Bronchial epithelial cell (primary cell): ENCODE measurements around the gene KLC1. TPM values are rescaled to one million over a fixed set of nuclear protein-coding genes. Genes with fewer than 3 reads are reported as not detected.

Experiments
- DNase-seq: peaks from one replicate; pipeline ENCODE4 v3.0.0-alpha.2; 2010; ENCODE audit warnings: low read depth
- FAIRE-seq: peaks from 2 replicates; lab custom pipeline; 2011; peaks lifted over from hg19 to GRCh38; lab: Jason Lieb, UNC
- H3K27me3 ChIP-seq: 2 replicates; pipeline ENCODE4 v1.5.1; 2011; ENCODE audit warnings: low read length; ENCODE audit not compliant: control insufficient read depth, insufficient read depth
- H3K36me3 ChIP-seq: 2 replicates; pipeline ENCODE4 v1.5.1; 2011; ENCODE audit warnings: low read length; ENCODE audit not compliant: control insufficient read depth, insufficient read depth
- H3K4me3 ChIP-seq: 2 replicates; pipeline ENCODE4 v1.5.1; 2011; ENCODE audit warnings: mild to moderate bottlenecking, low read depth, low read length, control low read depth
- CTCF ChIP-seq: IDR thresholded peaks from 2 replicates; pipeline ENCODE4 v1.5.1; 2011; ENCODE audit warnings: mild to moderate bottlenecking, moderate library complexity, low read length, control low read depth, inconsistent platforms; ENCODE audit not compliant: insufficient read depth, severe bottlenecking
- total RNA-seq: library from RNA; depleted of rRNA; stranded (reverse); fragments of >200 nt; gene quantifications from 2 replicates; pipeline ENCODE4 v1.2.1, GENCODE V29; 2014

KLC1 gene
- total RNA-seq, 1 donor from 2014 or later = 249 TPM

- H3K4me3 ChIP-seq = no peak overlapping the region
- TF ChIP-seq CTCF = no peak
- no peak for FAIRE-seq
- peaks cover 33% of the 10 kb centered on the region for H3K36me3 ChIP-seq
- H3K27me3 ChIP-seq = no peaks in the 10 kb centered on the region
- DNase-seq = no peak
These were observed 97.5 kb downstream of the KLC1 start for GRCh38 chr14:103726474-103726873.

- peak; percentile 41 for TF ChIP-seq CTCF
- H3K27me3 ChIP-seq = no peaks in the 10 kb centered on the region
- H3K4me3 ChIP-seq = no peak overlapping the region
- peaks cover 39% of the 10 kb centered on the region for H3K36me3 ChIP-seq
- DNase-seq = no peak
- FAIRE-seq = no peak
These were observed 98.4 kb downstream of the KLC1 start for GRCh38 chr14:103727313-103727980.

- no peak for DNase-seq
- Histone ChIP-seq H3K4me3 (no peak overlapping the region), H3K36me3 (peaks cover 41% of the 10 kb centered on the region), H3K27me3 (no peaks in the 10 kb centered on the region)
- TF ChIP-seq CTCF = no peak
- FAIRE-seq = no peak
These were observed 99.1 kb downstream of the KLC1 start for GRCh38 chr14:103728141-103728540.

- peak; percentile 44 for TF ChIP-seq CTCF
- FAIRE-seq = peak; percentile 75
These were observed 99.7 kb downstream of the KLC1 start for GRCh38 chr14:103728721-103729120.

GRCh38 chr14:103729496-103730448 lies 100.8 kb downstream of the KLC1 start:
- Histone ChIP-seq H3K36me3 (peaks cover 41% of the 10 kb centered on the region), H3K4me3 (no peak overlapping the region), H3K27me3 (no peaks in the 10 kb centered on the region)
- no peak for FAIRE-seq
- no peak for DNase-seq
- TF ChIP-seq CTCF = peak; percentile 27

More at GRCh38 chr14:103728721-103729120, 99.7 kb downstream of the KLC1 start:
- DNase-seq = peak; percentile 29
- no peak overlapping the region for H3K4me3 ChIP-seq
- H3K27me3 ChIP-seq = no peaks in the 10 kb centered on the region
- H3K36me3 ChIP-seq = peaks cover 41% of the 10 kb centered on the region
